IMR-90 (cell line): ENCODE results near the gene SPRY1. TPM values are rescaled to one million over a fixed set of nuclear protein-coding genes. Genes with fewer than 3 reads are reported as not detected.

Source experiments
- ATAC-seq: fragments of 200-7000 bp; cut with Tn5 transposase; 2 replicates; pipeline ENCODE4 v1.9.1; 2020; ENCODE audit warnings: low read depth, mild to moderate bottlenecking, moderate library complexity
- BruUV-seq: library from RNA; stranded (reverse); fragments of 400-500 nt; replicated peaks from 2 replicates; lab custom pipeline; 2021; lab: Mats Ljungman, UMichigan
- CTCF ChIA-PET: fragments of 300-600 bp; formaldehyde crosslinking; extraction: SDS; loops from one replicate; lab custom pipeline; 2021; ENCODE audit warnings: antibody characterized with exemption; lab: Yijun Ruan, JAX
- POLR2A ChIA-PET: fragments of 300-600 bp; sonication (Branson Sonifier 250); formaldehyde crosslinking; loops from one replicate; lab custom pipeline; 2022; ENCODE audit warnings: antibody characterized with exemption; ENCODE audit not compliant: unreplicated experiment; lab: Charles Lee
- DNase-seq: peaks from one replicate; pipeline ENCODE4 v3.0.0; 2013
- H2AFZ ChIP-seq: replicated peaks from 2 replicates; pipeline ENCODE3; 2013; ENCODE audit warnings: low read length, mild to moderate bottlenecking; ENCODE audit not compliant: poor library complexity
- H2AK5ac ChIP-seq: 2 replicates; pipeline ENCODE4 v1.6.1; 2013; ENCODE audit warnings: low read depth, low read length, inconsistent platforms
- H2AK9ac ChIP-seq: replicated peaks from 2 replicates; pipeline ENCODE3; 2013; ENCODE audit warnings: mild to moderate bottlenecking, low read depth, low read length, moderate library complexity; ENCODE audit not compliant: poor library complexity
- H2BK120ac ChIP-seq: 2 replicates; pipeline ENCODE4 v1.6.1; 2013; ENCODE audit warnings: low read depth, low read length, inconsistent platforms
- H2BK15ac ChIP-seq: 3 replicates; pipeline ENCODE4 v1.6.1; 2013; ENCODE audit warnings: low read depth, low read length, inconsistent platforms
- H2BK20ac ChIP-seq: 2 replicates; pipeline ENCODE4 v1.6.1; 2013; ENCODE audit warnings: low read depth, mild to moderate bottlenecking, inconsistent platforms, low read length, moderate library complexity
- H2BK5ac ChIP-seq: 2 replicates; pipeline ENCODE4 v1.6.1; 2013; ENCODE audit warnings: mild to moderate bottlenecking, low read depth, low read length, inconsistent platforms; ENCODE audit not compliant: poor library complexity, severe bottlenecking
- H3K14ac ChIP-seq: replicated peaks from 2 replicates; pipeline ENCODE4 v1.6.1; 2013; ENCODE audit warnings: low read depth, low read length, inconsistent platforms
- H3K18ac ChIP-seq: 2 replicates; pipeline ENCODE4 v1.6.1; 2013; ENCODE audit warnings: low read depth, low read length, control low read depth
- H3K23ac ChIP-seq: 2 replicates; pipeline ENCODE4 v1.6.1; 2013; ENCODE audit warnings: low read depth, low read length, inconsistent platforms
- H3K27ac ChIP-seq: 2 replicates; pipeline ENCODE4 v1.5.1; 2013; ENCODE audit warnings: mild to moderate bottlenecking, control low read depth, low read length; ENCODE audit not compliant: insufficient read depth
- H3K27me3 ChIP-seq: 2 replicates; pipeline ENCODE4 v1.6.1; 2013; ENCODE audit warnings: low read length; ENCODE audit not compliant: control insufficient read depth, insufficient read depth
- H3K36me3 ChIP-seq: 2 replicates; pipeline ENCODE4 v1.6.1; 2013; ENCODE audit warnings: low read length, mixed read lengths; ENCODE audit not compliant: control insufficient read depth, insufficient read depth
- H3K4ac ChIP-seq: 2 replicates; pipeline ENCODE4 v1.6.1; 2013; ENCODE audit warnings: low read depth, low read length, inconsistent platforms
- H3K4me1 ChIP-seq: 2 replicates; pipeline ENCODE4 v1.6.1; 2013; ENCODE audit warnings: low read length, mixed read lengths; ENCODE audit not compliant: control insufficient read depth, insufficient read depth
- H3K4me2 ChIP-seq: 2 replicates; pipeline ENCODE4 v1.6.1; 2013; ENCODE audit warnings: low read depth, mild to moderate bottlenecking, control low read depth, low read length, moderate library complexity
- H3K4me3 ChIP-seq: 2 replicates; pipeline ENCODE4 v1.5.1; 2013; ENCODE audit warnings: low read depth, mild to moderate bottlenecking, control low read depth, low read length, moderate library complexity; ENCODE audit not compliant: insufficient read depth
- H3K56ac ChIP-seq: 2 replicates; pipeline ENCODE4 v1.6.1; 2013; ENCODE audit warnings: low read length, inconsistent platforms; ENCODE audit not compliant: insufficient read depth; ENCODE audit errors: extremely low read depth
- H3K79me1 ChIP-seq, 2 experiments: 2 replicates each; pipeline ENCODE4 v1.6.1; 2013; ENCODE audit warnings: low read length in 2 of 2, inconsistent platforms in 1 of 2, low read depth in 1 of 2
- H3K9ac ChIP-seq: 2 replicates; pipeline ENCODE4 v1.6.1; 2013; ENCODE audit warnings: low read depth, low read length, control low read depth
- H3K9me1 ChIP-seq: 2 replicates; pipeline ENCODE4 v1.6.1; 2013; ENCODE audit warnings: low read length, inconsistent platforms; ENCODE audit not compliant: insufficient read depth
- H3K9me3 ChIP-seq: 2 replicates; pipeline ENCODE4 v1.6.1; 2013; ENCODE audit warnings: low read length; ENCODE audit not compliant: control insufficient read depth, insufficient read depth
- H4K20me1 ChIP-seq: 2 replicates; pipeline ENCODE4 v1.6.1; 2013; ENCODE audit warnings: low read length, inconsistent platforms; ENCODE audit not compliant: insufficient read depth
- H4K5ac ChIP-seq: 2 replicates; pipeline ENCODE4 v1.6.1; 2013; ENCODE audit warnings: mild to moderate bottlenecking, low read depth, low read length, control low read depth
- H4K8ac ChIP-seq, 2 experiments: 2 replicates each; pipeline ENCODE4 v1.6.1; 2013; ENCODE audit warnings: low read depth in 2 of 2, low read length in 2 of 2, control low read depth in 1 of 2, inconsistent platforms in 1 of 2
- H4K91ac ChIP-seq: 2 replicates; pipeline ENCODE4 v1.6.1; 2013; ENCODE audit warnings: low read depth, low read length, inconsistent platforms; ENCODE audit not compliant: insufficient read depth
- BHLHE40 ChIP-seq: fragments of 150-350 bp; IDR thresholded peaks from 2 replicates; pipeline ENCODE4 v1.6.1; 2016; ENCODE audit warnings: mild to moderate bottlenecking, low read depth, low read length
- MAFK ChIP-seq: IDR thresholded peaks from 2 replicates; pipeline ENCODE4 v1.6.1; 2012; ENCODE audit warnings: low read depth, low read length, improper control_type of control experiment
- NFE2L2 ChIP-seq: fragments of 150-350 bp; IDR thresholded peaks from 2 replicates; pipeline ENCODE4 v1.6.1; 2016; ENCODE audit warnings: low read depth, mild to moderate bottlenecking, low read length
- POLR2A ChIP-seq: IDR thresholded peaks from 2 replicates; pipeline ENCODE4 v1.6.1; 2012; ENCODE audit warnings: mild to moderate bottlenecking, low read depth, low read length
- RAD21 ChIP-seq: IDR thresholded peaks from 2 replicates; pipeline ENCODE4 v1.6.1; 2012; ENCODE audit warnings: low read length, improper control_type of control experiment
- RFX5 ChIP-seq: IDR thresholded peaks from 2 replicates; pipeline ENCODE4 v1.8.0; 2012; ENCODE audit warnings: low read depth, mild to moderate bottlenecking, low read length, moderate library complexity
- SMC3 ChIP-seq: fragments of 150-350 bp; IDR thresholded peaks from 2 replicates; pipeline ENCODE4 v1.6.1; 2016; ENCODE audit warnings: low read depth, mild to moderate bottlenecking, antibody characterized with exemption, low read length, moderate library complexity
- WGBS, 2 experiments: methylation state at CpG; one replicate each; pipeline versions ENCODE4 v1.1.5 to v1.1.7; 2013; ENCODE audit warnings: missing lambda C conversion rate in 2 of 2; ENCODE audit not compliant: insufficient read length in 1 of 2; ENCODE audit errors: extremely low coverage in 2 of 2; 5-methylcytosine and 5-hydroxymethylcytosine counted together
- dilution Hi-C: fragments of 300-500 bp; cut with HindIII; formaldehyde crosslinking; loops from one replicate; pipeline ENCODE4 v1.14.3; 2018; ENCODE audit warnings: low sequenced_read_pairs; ENCODE audit not compliant: unreplicated experiment
- in situ Hi-C: fragments of 300-500 bp; cut with MboI; formaldehyde crosslinking; loops from 3 replicates; pipeline ENCODE4 v1.14.3; 2019; ENCODE audit warnings: low sequenced_read_pairs, inconsistent platforms, mixed read lengths
- intact Hi-C: fragments of 100-400 bp; cut with micrococcal nuclease; formaldehyde crosslinking; loops from 2 replicates; pipeline ENCODE4 v1.10.0; 2022
- polyA plus RNA-seq, 3 experiments: library from polyadenylated mRNA; depleted of rRNA; stranded (reverse); fragments of >200 nt; gene quantifications; 2 replicates each; pipeline ENCODE4 v1.2.3, GENCODE V29; 2012; ENCODE audit warnings: low replicate concordance in 1 of 3
- total RNA-seq: library from RNA; depleted of rRNA; stranded (reverse); fragments of >200 nt; gene quantifications from 2 replicates; pipeline ENCODE4 v1.2.3, GENCODE V29; 2012

The SPRY1 gene
- total and polyA plus RNA-seq, 2 of the 4 experiments (the other 2 are of a cell fraction): 1.4 to 2.2 TPM

- Histone ChIP-seq H4K20me1 (no peaks in the 10 kb centered on the region), H4K8ac (no peak overlapping the region), H3K4ac (no peak overlapping the region), H2BK5ac (no peak overlapping the region), H2AK9ac (no peak overlapping the region), H3K23ac (no peak overlapping the region), H3K27me3 (no peaks in the 10 kb centered on the region), H2BK120ac (no peak overlapping the region), H2AK5ac (no peak overlapping the region), H2AFZ (no peak overlapping the region), H3K56ac (no peak overlapping the region), H4K91ac (no peak overlapping the region), H2BK20ac (no peak overlapping the region), H3K9me1 (no peaks in the 10 kb centered on the region), H3K36me3 (no peaks in the 10 kb centered on the region), H3K14ac (no peak overlapping the region), H3K79me1 (no peaks in the 10 kb centered on the region), H3K4me1 (peaks cover 2% of the 10 kb centered on the region; the same call in 1 of the 2 replicates), H3K4me3 (no peak overlapping the region), H4K5ac (no peak overlapping the region), H3K18ac (no peak overlapping the region), H2BK15ac (no peak overlapping the region), H3K9ac (no peak overlapping the region), H3K4me2 (no peak overlapping the region), H3K27ac (no peak overlapping the region), H3K9me3 (no peaks in the 10 kb centered on the region)
- in situ Hi-C loops: loop anchor here (10.0 kb wide), 1 partner anchor 721 kb away; no protein-coding TSS in a partner anchor
- TF ChIP-seq POLR2A (no peak), BHLHE40 (no peak), RAD21 (no peak), SMC3 (no peak), NFE2L2 (no peak), MAFK (no peak), RFX5 (no peak)
- no CpG with 5 or more reads among the region's 3 CpGs for WGBS, 2 experiments
- ChIA-PET POLR2A (interaction anchor here (0.7 kb wide), 1 partner anchor 12 kb away, joined by 16 read pairs; no protein-coding TSS in a partner anchor), CTCF (interaction anchor here (0.6 kb wide), 1 partner anchor 114 kb away, joined by 4 read pairs; no protein-coding TSS in a partner anchor)
- ATAC-seq (no peak), DNase-seq (no peak)
- intact Hi-C loops: no loop called here
- no TSS peak for BruUV-seq
- dilution Hi-C loops: no loop called here
Observed at GRCh38 chr4:123383566-123383965, 13.0 kb upstream of the SPRY1 start.
